Caki2 (cell line): ENCODE results near the gene ADAMTS2. TPM values are rescaled to one million over a fixed set of nuclear protein-coding genes. Genes with fewer than 3 reads are reported as not detected.

Experiments
- DNase-seq: peaks from one replicate; pipeline ENCODE4 v3.0.0-alpha.2; 2015; ENCODE audit warnings: low read depth
- in situ Hi-C: cut with HindIII; loops from 2 replicates; pipeline ENCODE4 v1.10.0; 2016; ENCODE audit warnings: low sequenced_read_pairs, low pct_unique_long_range_greater_than_20kb, mixed read lengths
- total RNA-seq: library from RNA; depleted of rRNA; stranded (reverse); fragments of >200 nt; shearing (Covaris generic); gene quantifications from 2 replicates; pipeline ENCODE4 v1.2.3, GENCODE V29; 2014; ENCODE audit warnings: low replicate concordance

The ADAMTS2 gene
- total RNA-seq, 1 experiment from 2014 or later: 5.0 TPM

- in situ Hi-C loops: no loop called here
- DNase-seq: no peak
These were observed 26.9 kb downstream of the ADAMTS2 start for GRCh38 chr5:179318221-179318955.

GRCh38 chr5:179317411-179318220 is 27.6 kb downstream of the ADAMTS2 start:
- in situ Hi-C loops: no loop called here
- DNase-seq: no peak

GRCh38 chr5:179316982-179317381 is 28.3 kb downstream of the ADAMTS2 start:
- in situ Hi-C loops: no loop called here
- no peak for DNase-seq

GRCh38 chr5:179316111-179316551 is 29.1 kb downstream of the ADAMTS2 start:
- in situ Hi-C loops: no loop called here
- no peak for DNase-seq

- no peak for DNase-seq
- in situ Hi-C loops: no loop called here
These were observed 29.8 kb downstream of the ADAMTS2 start for GRCh38 chr5:179315356-179315890.

- in situ Hi-C loops: no loop called here
- DNase-seq: no peak
These were observed 30.5 kb downstream of the ADAMTS2 start for GRCh38 chr5:179314606-179315355.

- no peak for DNase-seq
These were observed 31.3 kb downstream of the ADAMTS2 start for GRCh38 chr5:179313849-179314521.

GRCh38 chr5:179312557-179313235 is 32.6 kb downstream of the ADAMTS2 start:
- DNase-seq: no peak
- in situ Hi-C loops: no loop called here

More at GRCh38 chr5:179313849-179314521, 31.3 kb downstream of the ADAMTS2 start:
- in situ Hi-C loops: no loop called here

- DNase-seq: no peak
- in situ Hi-C loops: no loop called here
These were observed 33.7 kb downstream of the ADAMTS2 start for GRCh38 chr5:179311581-179311980.

- in situ Hi-C loops: no loop called here
- no peak for DNase-seq
These were observed 34.2 kb downstream of the ADAMTS2 start for GRCh38 chr5:179311091-179311470.

- in situ Hi-C loops: no loop called here
- DNase-seq: no peak
These were observed 34.7 kb downstream of the ADAMTS2 start for GRCh38 chr5:179310439-179311090.

GRCh38 chr5:179309751-179310320 is 35.4 kb downstream of the ADAMTS2 start:
- no peak for DNase-seq
- in situ Hi-C loops: no loop called here

GRCh38 chr5:179309383-179309670 is 35.9 kb downstream of the ADAMTS2 start:
- no peak for DNase-seq
- in situ Hi-C loops: no loop called here

GRCh38 chr5:179308563-179309382 is 36.5 kb downstream of the ADAMTS2 start:
- in situ Hi-C loops: no loop called here

GRCh38 chr5:179307931-179308471 is 37.3 kb downstream of the ADAMTS2 start:
- DNase-seq: no peak
- in situ Hi-C loops: no loop called here

More at GRCh38 chr5:179308563-179309382, 36.5 kb downstream of the ADAMTS2 start:
- DNase-seq: no peak
